ENCODE results near the gene MYRFL.

- TF ChIP-seq USF1 (CRISPR knock-in tag; IDR thresholded peaks at IDR 0.05) (no peak), CTCF (IDR thresholded peaks at IDR 0.05) (no peak), FOXK1 (CRISPR knock-in tag; IDR thresholded peaks at IDR 0.05) (no peak), ZNF232 (CRISPR knock-in tag; IDR thresholded peaks at IDR 0.05) (no peak), CREB1 (CRISPR knock-in tag; IDR thresholded peaks at IDR 0.05) (no peak), ZNF416 (CRISPR knock-in tag; IDR thresholded peaks at IDR 0.05) (no peak)
These were observed 9.5 kb downstream of the MYRFL start for GRCh38 chr12:69834576-69834975.

Measured in WTC11 (cell line).